SH-SY5Y (cell line): Measurements from ENCODE around the gene ITPRIPL2.

Experiments used
- GATA2 ChIP-seq: IDR thresholded peaks from 2 replicates; pipeline ENCODE4 v1.6.1; 2011; ENCODE audit warnings: mild to moderate bottlenecking, low read depth, low read length
- GATA3 ChIP-seq: IDR thresholded peaks from 2 replicates; pipeline ENCODE4 v1.6.1; 2011; ENCODE audit warnings: low read depth, mild to moderate bottlenecking, low read length, moderate library complexity

- TF ChIP-seq GATA2 (no peak), GATA3 (no peak)
These were observed 15.6 kb upstream of the ITPRIPL2 start for GRCh38 chr16:19098173-19098572.
